ENCODE results near the gene GSE1. TPM values are rescaled to one million over a fixed set of nuclear protein-coding genes. Genes with fewer than 3 reads are reported as not detected.

Gene GSE1
- total and polyA plus RNA-seq, 2 of the 13 experiments (the other 11 are each of a cell fraction or from before 2014, with no cell fraction given) = 16.1 to 31.2 TPM

DNA sequence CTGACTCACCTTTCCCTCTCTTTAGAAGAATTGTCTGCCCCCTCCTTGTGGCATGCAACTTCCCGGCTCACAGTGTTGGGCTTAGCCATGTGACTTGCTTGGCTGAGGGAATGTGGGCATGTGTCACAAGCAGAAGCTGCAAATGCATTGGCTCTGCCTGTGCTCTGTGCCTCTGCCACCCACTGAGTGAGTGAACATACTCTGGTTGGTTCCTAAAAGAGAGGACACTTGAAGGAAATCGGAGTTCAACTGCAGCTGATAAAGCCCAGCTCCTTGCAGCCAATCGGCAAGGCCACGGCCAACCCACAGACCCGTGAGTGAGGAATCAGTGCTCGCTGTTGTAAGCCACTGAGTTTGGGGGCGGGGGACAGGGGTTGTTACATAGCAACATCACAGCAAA, 86.5 kb downstream of the GSE1 start:
- Histone ChIP-seq H4K20me1 (ENCODE audit: insufficient read depth, low read length) (no peaks in the 10 kb centered on the region), H3K9ac (ENCODE audit: insufficient read depth, low read depth, low read length) (no peak overlapping the region), H3K27me3 (ENCODE audit: control insufficient read depth in 1 of 2, insufficient read depth in 2 of 2, low read length in 2 of 2) (peaks cover 8 to 72% of the 10 kb centered on the region in 2 experiments; a peak in 4 of 5 replicates), H3K9me3 (ENCODE audit: low read length) (no peaks in the 10 kb centered on the region), H3K4me3 (replicated peaks in 1 of 3; ENCODE audit: insufficient read depth in 1 of 3, low read depth in 2 of 3, low read length in 3 of 3) (no peak overlapping the region), H3K4me2 (ENCODE audit: low read depth, low read length) (no peak overlapping the region), H3K36me3 (replicated peaks in 1 of 2; ENCODE audit: control insufficient read depth in 1 of 2, insufficient read depth in 2 of 2, low read length in 2 of 2) (no peaks in the 10 kb centered on the region), H2AFZ (ENCODE audit: low read length) (no peak overlapping the region), H3K27ac (ENCODE audit: extremely low read length, insufficient read depth, low read length) (no peak overlapping the region), H3K4me1 (ENCODE audit: insufficient read depth, low read length) (peaks cover 16% of the 10 kb centered on the region), H3K79me2 (ENCODE audit: insufficient read depth, low read length) (no peaks in the 10 kb centered on the region)
- TF ChIP-seq, protein P1, sequence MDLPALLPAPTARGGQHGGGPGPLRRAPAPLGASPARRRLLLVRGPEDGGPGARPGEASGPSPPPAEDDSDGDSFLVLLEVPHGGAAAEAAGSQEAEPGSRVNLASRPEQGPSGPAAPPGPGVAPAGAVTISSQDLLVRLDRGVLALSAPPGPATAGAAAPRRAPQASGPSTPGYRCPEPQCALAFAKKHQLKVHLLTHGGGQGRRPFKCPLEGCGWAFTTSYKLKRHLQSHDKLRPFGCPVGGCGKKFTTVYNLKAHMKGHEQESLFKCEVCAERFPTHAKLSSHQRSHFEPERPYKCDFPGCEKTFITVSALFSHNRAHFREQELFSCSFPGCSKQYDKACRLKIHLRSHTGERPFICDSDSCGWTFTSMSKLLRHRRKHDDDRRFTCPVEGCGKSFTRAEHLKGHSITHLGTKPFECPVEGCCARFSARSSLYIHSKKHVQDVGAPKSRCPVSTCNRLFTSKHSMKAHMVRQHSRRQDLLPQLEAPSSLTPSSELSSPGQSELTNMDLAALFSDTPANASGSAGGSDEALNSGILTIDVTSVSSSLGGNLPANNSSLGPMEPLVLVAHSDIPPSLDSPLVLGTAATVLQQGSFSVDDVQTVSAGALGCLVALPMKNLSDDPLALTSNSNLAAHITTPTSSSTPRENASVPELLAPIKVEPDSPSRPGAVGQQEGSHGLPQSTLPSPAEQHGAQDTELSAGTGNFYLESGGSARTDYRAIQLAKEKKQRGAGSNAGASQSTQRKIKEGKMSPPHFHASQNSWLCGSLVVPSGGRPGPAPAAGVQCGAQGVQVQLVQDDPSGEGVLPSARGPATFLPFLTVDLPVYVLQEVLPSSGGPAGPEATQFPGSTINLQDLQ (CRISPR knock-in tag; IDR thresholded peaks at IDR 0.05) = no peak
- TF ChIP-seq, protein P2, sequence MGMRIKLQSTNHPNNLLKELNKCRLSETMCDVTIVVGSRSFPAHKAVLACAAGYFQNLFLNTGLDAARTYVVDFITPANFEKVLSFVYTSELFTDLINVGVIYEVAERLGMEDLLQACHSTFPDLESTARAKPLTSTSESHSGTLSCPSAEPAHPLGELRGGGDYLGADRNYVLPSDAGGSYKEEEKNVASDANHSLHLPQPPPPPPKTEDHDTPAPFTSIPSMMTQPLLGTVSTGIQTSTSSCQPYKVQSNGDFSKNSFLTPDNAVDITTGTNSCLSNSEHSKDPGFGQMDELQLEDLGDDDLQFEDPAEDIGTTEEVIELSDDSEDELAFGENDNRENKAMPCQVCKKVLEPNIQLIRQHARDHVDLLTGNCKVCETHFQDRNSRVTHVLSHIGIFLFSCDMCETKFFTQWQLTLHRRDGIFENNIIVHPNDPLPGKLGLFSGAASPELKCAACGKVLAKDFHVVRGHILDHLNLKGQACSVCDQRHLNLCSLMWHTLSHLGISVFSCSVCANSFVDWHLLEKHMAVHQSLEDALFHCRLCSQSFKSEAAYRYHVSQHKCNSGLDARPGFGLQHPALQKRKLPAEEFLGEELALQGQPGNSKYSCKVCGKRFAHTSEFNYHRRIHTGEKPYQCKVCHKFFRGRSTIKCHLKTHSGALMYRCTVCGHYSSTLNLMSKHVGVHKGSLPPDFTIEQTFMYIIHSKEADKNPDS (CRISPR knock-in tag; IDR thresholded peaks at IDR 0.05) = no peak
- TF ChIP-seq, protein P3, sequence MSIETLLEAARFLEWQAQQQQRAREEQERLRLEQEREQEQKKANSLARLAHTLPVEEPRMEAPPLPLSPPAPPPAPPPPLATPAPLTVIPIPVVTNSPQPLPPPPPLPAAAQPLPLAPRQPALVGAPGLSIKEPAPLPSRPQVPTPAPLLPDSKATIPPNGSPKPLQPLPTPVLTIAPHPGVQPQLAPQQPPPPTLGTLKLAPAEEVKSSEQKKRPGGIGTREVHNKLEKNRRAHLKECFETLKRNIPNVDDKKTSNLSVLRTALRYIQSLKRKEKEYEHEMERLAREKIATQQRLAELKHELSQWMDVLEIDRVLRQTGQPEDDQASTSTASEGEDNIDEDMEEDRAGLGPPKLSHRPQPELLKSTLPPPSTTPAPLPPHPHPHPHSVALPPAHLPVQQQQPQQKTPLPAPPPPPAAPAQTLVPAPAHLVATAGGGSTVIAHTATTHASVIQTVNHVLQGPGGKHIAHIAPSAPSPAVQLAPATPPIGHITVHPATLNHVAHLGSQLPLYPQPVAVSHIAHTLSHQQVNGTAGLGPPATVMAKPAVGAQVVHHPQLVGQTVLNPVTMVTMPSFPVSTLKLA (IDR thresholded peaks at IDR 0.05) = peak; percentile 93
- no peak for TF ChIP-seq ZNF773 (CRISPR knock-in tag; IDR thresholded peaks at IDR 0.05; ENCODE audit: borderline replicate concordance)
- in situ Hi-C loops (cut with HindIII; ENCODE audit: extremely low pct_ligation_motif_present, low pct_unique_long_range_greater_than_20kb) (no loop called here), intact Hi-C loops (cut with micrococcal nuclease; ENCODE audit: unreplicated experiment) (no loop called here)
- FAIRE-seq = no peak
- WGBS (ENCODE audit: low lambda C conversion rate) = 37% methylated on average over 7 of the region's 7 CpGs
- CTCF ChIA-PET (ENCODE audit: low intra/inter-chr PET ratio, low total read pairs) = no interaction called here
- POLR2A ChIA-PET = no interaction called here
- no TSS peak for BruUV-seq (replicated peaks)
- no peak for DNase-seq (ENCODE audit: low spot score)
- ATAC-seq = no peak
